Measurements from ENCODE around the gene APC.
A peak's percentile ranks its signal among the peaks of the same experiment; 100 is the strongest.
"Not testable (repeated sequence)": the region's sequence is repeated elsewhere in the genome, so short reads cannot be mapped to it uniquely, and the experiment has no call there.

Gene APC

DNA sequence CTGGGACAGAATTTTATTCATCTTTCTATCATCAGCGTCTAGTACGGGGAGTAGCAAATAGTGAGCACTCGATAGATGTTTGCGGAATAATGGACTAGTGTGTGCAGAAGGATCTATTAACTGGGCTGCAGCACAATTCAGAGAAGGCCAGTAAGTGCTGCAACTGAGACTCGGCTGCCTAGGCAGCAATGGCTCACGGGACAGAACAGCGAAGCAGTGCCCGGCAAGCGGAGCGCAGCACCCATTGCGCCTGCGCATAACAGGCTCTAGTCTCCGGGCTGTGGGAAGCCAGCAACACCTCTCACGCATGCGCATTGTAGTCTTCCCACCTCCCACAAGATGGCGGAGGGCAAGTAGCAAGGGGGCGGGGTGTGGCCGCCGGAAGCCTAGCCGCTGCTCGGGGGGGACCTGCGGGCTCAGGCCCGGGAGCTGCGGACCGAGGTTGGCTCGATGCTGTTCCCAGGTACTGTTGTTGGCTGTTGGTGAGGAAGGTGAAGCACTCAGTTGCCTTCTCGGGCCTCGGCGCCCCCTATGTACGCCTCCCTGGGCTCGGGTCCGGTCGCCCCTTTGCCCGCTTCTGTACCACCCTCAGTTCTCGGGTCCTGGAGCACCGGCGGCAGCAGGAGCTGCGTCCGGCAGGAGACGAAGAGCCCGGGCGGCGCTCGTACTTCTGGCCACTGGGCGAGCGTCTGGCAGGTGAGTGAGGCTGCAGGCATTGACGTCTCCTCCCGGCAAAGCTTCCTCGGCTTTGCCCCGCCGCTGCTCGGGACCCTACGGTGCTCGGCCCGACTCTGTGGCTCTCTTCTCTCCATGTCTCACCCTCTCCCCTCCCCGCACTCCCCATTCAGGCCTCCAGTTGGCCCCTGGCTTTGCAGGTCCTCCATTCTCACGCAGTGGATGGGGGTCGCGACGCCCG lies 30.2 kb upstream of the APC start:
- Mint-ChIP-seq H3K27ac (peak overlapping the region; percentile 83), H3K36me3 (ENCODE audit: low read depth) (no peaks in the 10 kb centered on the region), H3K9me3 (no peaks in the 10 kb centered on the region), H3K4me3 (peak overlapping the region; percentile 94), H3K27me3 (no peaks in the 10 kb centered on the region), H3K4me1 (ENCODE audit: low read depth) (peaks cover 57% of the 10 kb centered on the region)

DNA sequence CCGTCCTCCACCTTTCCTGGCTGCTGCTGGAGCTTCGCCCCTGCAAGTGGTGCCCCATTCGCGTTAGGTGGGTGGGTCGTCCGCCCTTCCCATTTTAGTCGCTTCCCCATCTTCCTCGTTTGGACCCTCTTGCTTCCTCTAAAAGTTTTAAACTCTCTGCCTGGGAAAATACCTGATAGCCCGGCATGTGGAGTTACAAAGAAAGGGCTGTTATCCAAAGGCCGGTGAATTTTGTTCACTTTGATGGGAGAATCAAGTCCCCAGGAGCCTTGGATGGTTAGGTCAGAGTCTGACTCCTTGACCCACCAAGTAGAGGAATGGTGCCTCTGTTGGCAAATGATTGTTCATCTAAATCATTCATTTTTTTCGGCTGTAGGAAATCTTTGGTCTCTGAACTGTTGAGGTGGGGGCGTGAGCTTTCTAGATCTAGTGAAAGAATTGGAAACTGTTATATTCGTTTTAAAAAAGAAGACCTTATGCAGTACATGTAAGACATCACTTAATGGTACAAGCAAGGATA lies 29.5 kb upstream of the APC start:
- H3K36me3 Mint-ChIP-seq (ENCODE audit: low read depth): no peaks in the 10 kb centered on the region
- peak overlapping the region; percentile 94 for H3K4me3 Mint-ChIP-seq
- no peaks in the 10 kb centered on the region for H3K27me3 Mint-ChIP-seq
- no peaks in the 10 kb centered on the region for H3K9me3 Mint-ChIP-seq
- H3K27ac Mint-ChIP-seq: peak overlapping the region; percentile 83
- peaks cover 60% of the 10 kb centered on the region for H3K4me1 Mint-ChIP-seq (ENCODE audit: low read depth)

DNA sequence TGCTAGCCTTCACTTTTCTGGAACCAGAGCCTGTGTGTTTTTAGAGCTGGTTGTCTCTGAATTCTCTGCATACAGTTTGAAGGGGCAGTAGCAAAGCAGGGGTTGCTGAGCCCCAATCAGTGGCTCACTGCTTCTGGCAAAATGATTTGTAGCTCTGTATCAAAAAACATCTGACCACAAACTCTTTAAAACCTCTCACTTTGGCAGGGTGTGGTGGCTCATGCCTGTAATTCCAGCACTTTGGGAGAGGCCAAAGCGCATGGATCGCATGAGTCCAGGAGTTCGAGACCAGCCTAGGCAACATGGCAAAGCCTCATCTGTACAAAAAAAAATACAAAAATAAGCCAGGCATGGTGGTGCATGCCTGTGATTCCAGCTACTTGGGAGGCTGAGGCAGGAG lies 28.3 kb upstream of the APC start:
- peaks cover 60% of the 10 kb centered on the region for H3K4me1 Mint-ChIP-seq (ENCODE audit: low read depth)
- H3K36me3 Mint-ChIP-seq (ENCODE audit: low read depth): no peaks in the 10 kb centered on the region
- no peak overlapping the region for H3K27ac Mint-ChIP-seq
- peak overlapping the region; percentile 94 for H3K4me3 Mint-ChIP-seq
- H3K27me3 Mint-ChIP-seq: no peaks in the 10 kb centered on the region
- no peaks in the 10 kb centered on the region for H3K9me3 Mint-ChIP-seq

DNA sequence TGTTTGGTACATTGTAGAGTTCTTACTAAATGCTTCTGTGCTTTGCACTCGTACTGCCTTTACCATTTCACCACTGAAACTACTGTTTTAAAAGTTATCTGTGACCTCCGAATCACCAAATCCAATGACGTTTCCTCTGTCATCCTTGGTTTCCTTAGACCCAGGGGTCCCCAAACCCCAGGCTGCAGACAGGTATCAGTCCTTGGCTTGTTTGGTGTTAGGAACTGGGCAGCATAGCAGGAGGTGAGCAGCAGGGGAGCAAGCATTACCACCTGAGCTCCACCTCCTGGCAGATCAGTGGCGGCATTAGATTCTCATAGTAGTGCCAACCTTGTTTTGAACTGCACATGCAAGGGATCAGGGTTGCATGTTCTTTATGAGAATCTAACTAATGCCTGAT lies 26.8 kb upstream of the APC start:
- Mint-ChIP-seq H3K27me3 (no peaks in the 10 kb centered on the region), H3K36me3 (ENCODE audit: low read depth) (no peaks in the 10 kb centered on the region), H3K4me1 (ENCODE audit: low read depth) (peaks cover 62% of the 10 kb centered on the region), H3K4me3 (no peak overlapping the region), H3K27ac (no peak overlapping the region), H3K9me3 (no peaks in the 10 kb centered on the region)

DNA sequence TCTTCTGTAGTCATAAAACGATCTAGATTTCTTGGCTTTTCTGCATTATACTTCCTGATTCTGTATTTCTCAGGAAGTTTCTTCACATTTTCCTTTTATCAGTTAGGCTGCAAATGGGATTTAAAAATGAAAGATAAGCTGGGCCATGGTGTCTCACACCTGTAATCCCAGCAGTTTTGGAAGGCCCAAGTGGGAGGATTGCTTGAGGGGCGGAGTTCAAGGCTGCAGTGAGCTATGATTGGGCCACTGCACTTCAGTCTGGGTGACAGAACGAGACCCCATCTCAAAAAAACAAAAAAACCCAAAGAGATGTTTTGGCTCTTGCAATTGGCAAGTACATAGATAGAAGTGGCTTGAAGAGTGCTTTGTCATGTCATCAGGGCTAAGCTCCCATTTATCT lies 26.2 kb upstream of the APC start:
- Mint-ChIP-seq H3K9me3 (no peaks in the 10 kb centered on the region), H3K4me3 (no peak overlapping the region), H3K27ac (no peak overlapping the region), H3K27me3 (no peaks in the 10 kb centered on the region), H3K4me1 (ENCODE audit: low read depth) (peaks cover 58% of the 10 kb centered on the region), H3K36me3 (ENCODE audit: low read depth) (no peaks in the 10 kb centered on the region)

DNA sequence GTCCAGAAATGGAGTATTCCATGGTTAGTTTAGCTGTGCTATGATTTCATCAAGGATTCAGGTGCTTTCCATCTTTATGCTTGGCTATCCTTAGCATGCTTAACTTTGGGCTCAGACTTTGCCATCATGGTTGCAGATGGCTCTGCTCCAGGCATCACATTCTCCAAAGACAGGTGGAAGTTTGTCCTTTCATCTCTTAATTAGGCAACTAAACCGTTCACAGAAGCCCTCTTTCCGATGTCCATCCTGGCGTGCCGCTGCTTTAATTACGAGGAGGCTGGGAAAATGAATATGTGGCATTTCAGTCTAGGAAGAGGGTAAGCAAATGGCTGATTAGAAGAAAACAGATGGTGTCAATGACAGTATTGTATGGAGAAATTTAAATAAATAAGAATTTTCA lies 24.5 kb upstream of the APC start:
- Mint-ChIP-seq H3K36me3 (ENCODE audit: low read depth) (peaks cover 5% of the 10 kb centered on the region), H3K4me1 (ENCODE audit: low read depth) (peaks cover 58% of the 10 kb centered on the region), H3K9me3 (peaks cover 3% of the 10 kb centered on the region), H3K4me3 (no peak overlapping the region), H3K27ac (no peak overlapping the region), H3K27me3 (no peaks in the 10 kb centered on the region)

DNA sequence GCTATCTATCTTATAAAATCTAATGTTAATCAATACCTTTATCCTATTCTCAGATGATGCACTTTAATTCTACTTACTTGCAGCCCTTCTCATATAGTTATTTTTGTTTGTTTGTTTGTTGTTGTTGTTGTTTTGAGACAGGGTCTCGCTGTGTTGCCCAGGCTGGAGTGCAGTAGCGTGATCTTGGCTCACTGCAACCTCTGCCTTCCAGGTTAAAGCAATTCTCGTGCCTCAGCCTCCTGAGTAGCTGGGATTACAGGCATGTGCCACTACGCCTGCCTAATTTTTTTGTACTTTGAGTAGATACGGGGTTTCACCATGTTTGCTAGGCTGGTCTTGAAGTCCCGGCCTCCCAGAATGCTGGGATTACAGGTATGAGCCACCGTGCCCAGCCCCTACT lies 20.8 kb upstream of the APC start:
- H3K27me3 Mint-ChIP-seq; H3K27ac Mint-ChIP-seq; H3K9me3 Mint-ChIP-seq; H3K36me3 Mint-ChIP-seq (ENCODE audit: low read depth); H3K4me3 Mint-ChIP-seq: not testable (repeated sequence)
- peaks cover 36% of the 10 kb centered on the region for H3K4me1 Mint-ChIP-seq (ENCODE audit: low read depth)

DNA sequence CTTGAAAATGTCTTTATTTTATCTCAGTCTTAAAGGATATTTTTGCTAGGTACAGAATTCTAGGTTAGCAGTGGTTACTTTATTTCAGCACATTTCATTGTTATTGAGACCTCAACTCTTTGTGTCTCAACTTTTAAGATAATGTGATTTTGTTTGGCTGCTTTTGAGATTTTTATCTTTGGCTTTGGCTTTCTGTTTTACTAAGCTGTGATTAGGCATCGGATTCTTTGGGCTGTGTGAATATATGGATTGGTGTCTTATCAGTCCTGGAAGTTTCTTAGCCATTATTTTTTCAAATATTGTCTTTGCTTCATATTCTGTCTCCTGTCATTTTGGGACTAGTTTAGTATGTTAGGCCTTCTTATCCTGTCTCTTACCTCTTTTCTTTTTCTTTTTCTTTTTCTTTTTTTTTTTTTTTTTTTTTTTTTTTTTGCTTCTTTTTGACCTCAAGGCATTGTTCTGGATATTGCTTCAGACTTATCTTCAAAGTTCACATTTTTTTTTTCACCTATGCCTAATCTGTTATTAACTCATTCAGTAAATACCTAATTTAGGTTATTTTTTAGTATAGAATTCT lies 20.1 kb upstream of the APC start:
- peaks cover 3% of the 10 kb centered on the region for H3K9me3 Mint-ChIP-seq
- no peak overlapping the region for H3K27ac Mint-ChIP-seq
- no peaks in the 10 kb centered on the region for H3K27me3 Mint-ChIP-seq
- peaks cover 5% of the 10 kb centered on the region for H3K36me3 Mint-ChIP-seq (ENCODE audit: low read depth)
- H3K4me1 Mint-ChIP-seq (ENCODE audit: low read depth): peaks cover 30% of the 10 kb centered on the region
- H3K4me3 Mint-ChIP-seq: no peak overlapping the region

DNA sequence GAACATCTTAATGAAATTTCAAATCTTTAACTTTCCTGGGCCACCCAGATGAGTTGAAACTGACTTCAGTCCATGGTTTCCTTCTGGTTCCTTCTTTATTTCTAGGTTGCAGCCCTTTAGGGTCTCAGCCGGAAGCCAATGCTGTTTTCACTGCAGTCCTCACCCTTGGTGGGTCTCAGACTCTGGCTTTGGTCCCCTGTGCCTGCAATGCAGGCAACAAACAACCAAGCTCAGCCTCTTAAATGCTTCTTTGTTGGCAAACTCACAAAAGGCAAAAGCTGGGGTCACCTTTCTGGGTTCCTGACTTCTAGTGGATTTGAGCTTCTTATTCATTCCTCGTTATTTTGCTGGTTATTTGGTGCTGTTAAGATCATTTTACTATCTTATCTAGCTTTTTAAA lies 19.3 kb upstream of the APC start:
- no peak overlapping the region for H3K27ac Mint-ChIP-seq
- H3K27me3 Mint-ChIP-seq: no peaks in the 10 kb centered on the region
- no peak overlapping the region for H3K4me3 Mint-ChIP-seq
- H3K4me1 Mint-ChIP-seq (ENCODE audit: low read depth): peaks cover 35% of the 10 kb centered on the region
- H3K36me3 Mint-ChIP-seq (ENCODE audit: low read depth): peaks cover 5% of the 10 kb centered on the region
- H3K9me3 Mint-ChIP-seq: peaks cover 3% of the 10 kb centered on the region

DNA sequence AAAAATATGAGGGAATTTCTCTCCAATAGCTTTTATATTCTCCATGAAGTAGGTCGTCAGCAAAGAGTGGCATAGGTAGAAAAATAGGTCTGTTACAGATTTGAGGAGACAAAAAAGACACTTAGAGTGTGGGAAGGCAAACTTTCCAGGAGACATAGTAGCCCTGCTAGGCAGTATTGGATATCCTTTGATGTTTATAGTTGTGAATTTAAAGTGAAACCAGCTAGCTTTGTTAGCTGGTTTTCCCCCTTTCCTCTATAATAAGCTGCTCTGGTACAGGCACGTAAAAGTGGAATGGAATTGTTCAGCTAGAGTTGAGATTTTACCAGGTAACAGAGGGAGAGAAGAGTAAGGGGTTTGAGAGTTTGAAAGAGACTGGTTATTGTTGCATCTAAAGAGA lies 17.1 kb upstream of the APC start:
- Mint-ChIP-seq H3K4me1 (ENCODE audit: low read depth) (peaks cover 43% of the 10 kb centered on the region), H3K27me3 (no peaks in the 10 kb centered on the region), H3K36me3 (ENCODE audit: low read depth) (peaks cover 5% of the 10 kb centered on the region), H3K9me3 (peaks cover 3% of the 10 kb centered on the region), H3K27ac (no peak overlapping the region), H3K4me3 (no peak overlapping the region)

DNA sequence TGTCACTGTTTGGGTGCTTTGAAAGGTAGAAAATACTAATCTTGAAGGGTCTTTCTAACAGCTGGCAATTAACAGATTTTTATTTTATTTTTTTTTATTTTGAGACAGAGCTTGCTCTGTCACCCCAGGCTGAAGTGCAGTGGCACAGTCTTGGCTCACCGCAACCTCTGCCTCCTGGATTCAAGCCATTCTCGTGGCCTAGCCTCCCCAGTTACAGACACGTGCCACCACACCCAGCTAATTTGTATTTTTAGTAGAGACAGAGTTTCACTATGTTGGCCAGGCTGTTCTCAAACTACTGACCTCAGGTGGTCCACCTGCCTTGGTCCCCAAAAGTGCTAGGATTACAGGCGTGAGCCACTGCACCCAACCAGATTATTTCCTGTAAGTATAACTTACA lies 12.8 kb upstream of the APC start:
- Mint-ChIP-seq H3K4me1 (ENCODE audit: low read depth) (peaks cover 36% of the 10 kb centered on the region), H3K27me3 (no peaks in the 10 kb centered on the region), H3K4me3 (no peak overlapping the region), H3K36me3 (ENCODE audit: low read depth) (no peaks in the 10 kb centered on the region), H3K9me3 (no peaks in the 10 kb centered on the region), H3K27ac (no peak overlapping the region)

DNA sequence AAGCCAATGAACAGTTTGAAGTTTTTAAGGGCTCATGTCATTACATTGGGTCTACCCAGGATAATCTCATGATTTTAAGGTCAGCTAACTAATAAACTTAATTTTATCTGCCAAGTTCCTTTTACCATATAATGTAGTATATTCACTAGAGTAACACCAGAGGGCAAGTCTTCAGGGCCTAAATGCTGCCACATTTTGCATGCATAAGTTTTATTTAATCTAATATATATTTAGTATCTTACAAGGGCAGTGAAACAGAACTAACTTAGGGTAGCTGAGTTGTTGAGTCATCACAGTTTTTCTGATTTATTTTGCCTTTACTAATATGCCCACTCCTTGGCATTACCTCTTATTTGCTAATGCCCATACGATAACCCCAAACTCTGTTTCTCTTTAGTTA lies 8.1 kb upstream of the APC start:
- no peaks in the 10 kb centered on the region for H3K36me3 Mint-ChIP-seq (ENCODE audit: low read depth)
- H3K27ac Mint-ChIP-seq: no peak overlapping the region
- H3K4me3 Mint-ChIP-seq: no peak overlapping the region
- no peaks in the 10 kb centered on the region for H3K9me3 Mint-ChIP-seq
- peaks cover 10% of the 10 kb centered on the region for H3K4me1 Mint-ChIP-seq (ENCODE audit: low read depth)
- H3K27me3 Mint-ChIP-seq: no peaks in the 10 kb centered on the region

DNA sequence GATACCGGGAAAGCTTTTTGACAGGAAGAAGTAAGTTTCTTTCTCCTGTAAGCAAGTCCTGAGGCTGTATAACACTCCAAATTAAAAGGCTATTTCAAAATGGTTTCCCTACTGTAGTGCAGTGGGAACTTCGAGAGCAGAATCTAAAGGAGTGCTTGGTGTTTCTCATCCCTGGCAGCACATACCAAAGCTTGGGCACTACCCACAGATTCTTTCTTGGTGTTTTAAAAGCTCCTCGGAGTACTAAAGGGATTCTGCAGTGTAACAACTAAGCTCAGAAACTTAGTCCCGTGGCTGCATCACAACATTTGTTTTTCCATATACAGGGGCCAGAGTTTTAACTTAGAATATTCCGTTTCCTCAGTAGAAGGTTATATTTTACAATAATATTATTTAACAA lies 5.6 kb upstream of the APC start:
- no peak overlapping the region for H3K4me3 Mint-ChIP-seq

DNA sequence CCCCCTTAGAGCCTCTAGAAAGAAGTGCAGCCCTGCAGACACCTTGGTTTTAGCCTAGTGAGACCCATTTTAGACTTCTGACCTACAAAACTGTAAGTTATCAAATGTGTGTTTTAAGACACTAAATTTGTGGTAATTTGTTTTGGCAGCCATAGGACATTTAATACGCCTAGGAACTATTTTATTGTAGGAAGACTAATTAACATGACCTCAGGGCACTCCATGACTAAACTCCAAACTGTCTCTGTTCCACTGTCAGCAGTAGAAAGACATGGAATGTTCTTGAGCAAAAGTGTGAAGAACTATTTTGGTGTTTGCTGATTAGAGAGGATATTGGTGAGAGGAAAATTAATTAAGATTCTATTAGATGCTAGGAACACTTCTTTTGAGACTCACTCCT lies 4.1 kb upstream of the APC start:
- H3K27me3 Mint-ChIP-seq: no peaks in the 10 kb centered on the region
- H3K9me3 Mint-ChIP-seq: no peaks in the 10 kb centered on the region
- no peaks in the 10 kb centered on the region for H3K36me3 Mint-ChIP-seq (ENCODE audit: low read depth)
- peaks cover 22% of the 10 kb centered on the region for H3K4me1 Mint-ChIP-seq (ENCODE audit: low read depth)
- H3K27ac Mint-ChIP-seq: no peak overlapping the region
- H3K4me3 Mint-ChIP-seq: no peak overlapping the region

More for the DNA sequence above, 5.6 kb upstream of the APC start:
- Mint-ChIP-seq H3K27ac (no peak overlapping the region), H3K36me3 (ENCODE audit: low read depth) (no peaks in the 10 kb centered on the region), H3K27me3 (no peaks in the 10 kb centered on the region), H3K9me3 (no peaks in the 10 kb centered on the region), H3K4me1 (ENCODE audit: low read depth) (peaks cover 9% of the 10 kb centered on the region)

DNA sequence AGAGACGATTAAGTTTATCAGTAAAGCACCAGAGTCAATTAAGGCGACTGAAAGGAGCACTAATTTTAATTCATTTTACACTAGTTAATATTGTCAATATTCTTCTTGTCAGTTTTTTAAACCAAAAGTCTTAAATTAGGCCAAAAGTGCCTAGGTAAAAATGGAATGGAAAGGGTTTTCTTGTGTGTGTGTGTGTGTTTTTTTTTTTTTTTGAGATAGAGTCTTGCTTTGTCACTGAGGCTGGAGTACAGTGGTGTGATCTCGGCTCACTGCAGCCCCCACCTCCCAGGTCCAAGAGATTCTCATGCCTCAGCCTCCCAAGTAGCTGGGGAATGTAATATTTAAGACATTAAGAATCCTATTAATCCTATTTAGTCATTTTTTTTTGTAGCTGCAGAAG lies 3.1 kb upstream of the APC start:
- Mint-ChIP-seq H3K9me3 (no peaks in the 10 kb centered on the region), H3K27me3 (no peaks in the 10 kb centered on the region), H3K36me3 (ENCODE audit: low read depth) (no peaks in the 10 kb centered on the region), H3K4me1 (ENCODE audit: low read depth) (peaks cover 13% of the 10 kb centered on the region), H3K4me3 (no peak overlapping the region), H3K27ac (no peak overlapping the region)

All from stimulated activated naive CD8-positive, alpha-beta T cell treated with anti-CD3 and anti-CD28 coated beads, Interleukin-15, Interleukin-2, amounts not matched to agents 100 ng/mL and 50 ng/mL, for 24 hours (primary cell).